PC-3 (cell line): ENCODE results near the gene DRG2. TPM values are rescaled to one million over a fixed set of nuclear protein-coding genes. Genes with fewer than 3 reads are reported as not detected.

Source experiments
- ATAC-seq: fragments of 200-7000 bp; cut with Tn5 transposase; 2 replicates; pipeline ENCODE4 v1.9.1; 2020; ENCODE audit warnings: mild to moderate bottlenecking, moderate library complexity
- BruUV-seq: library from RNA; stranded (reverse); fragments of 400-500 nt; replicated peaks from 2 replicates; lab custom pipeline; 2021; lab: Mats Ljungman, UMichigan
- CTCF ChIA-PET: fragments of 300-600 bp; sonication (Branson Sonifier 250); formaldehyde crosslinking; loops from one replicate; lab custom pipeline; 2022; ENCODE audit warnings: antibody characterized with exemption; lab: Charles Lee
- POLR2A ChIA-PET: fragments of 300-600 bp; sonication (Branson Sonifier 250); formaldehyde crosslinking; loops from one replicate; lab custom pipeline; 2022; ENCODE audit warnings: antibody characterized with exemption; ENCODE audit not compliant: unreplicated experiment; lab: Charles Lee
- DNase-seq: peaks from one replicate; pipeline ENCODE4 v3.0.0-alpha.2; 2015
- H2AFZ ChIP-seq: fragments of 300-600 bp; sonication (generic); 2 replicates; pipeline ENCODE4 v1.6.0; 2016; ENCODE audit warnings: antibody characterized with exemption, low read length
- H3F3A ChIP-seq: fragments of 300-600 bp; sonication (generic); one replicate; pipeline ENCODE4 v1.6.0; 2017; ENCODE audit warnings: antibody characterized with exemption, low read length, control low read depth, mild to moderate bottlenecking; ENCODE audit not compliant: unreplicated experiment
- H3K27ac ChIP-seq: fragments of 300-600 bp; sonication (generic); 2 replicates; pipeline ENCODE4 v1.5.1; 2016; ENCODE audit warnings: mild to moderate bottlenecking, low read length
- H3K27me3 ChIP-seq: fragments of 300-600 bp; sonication (generic); 2 replicates; pipeline ENCODE4 v1.6.1; 2016; ENCODE audit warnings: low read length, mixed read lengths
- H3K36me3 ChIP-seq: fragments of 300-600 bp; sonication (generic); 2 replicates; pipeline ENCODE4 v1.6.1; 2016; ENCODE audit warnings: low read depth, mixed run types, low read length, mixed read lengths
- H3K4me1 ChIP-seq: fragments of 300-600 bp; sonication (generic); 2 replicates; pipeline ENCODE4 v1.5.1; 2016; ENCODE audit warnings: low read length; ENCODE audit not compliant: insufficient read depth
- H3K4me2 ChIP-seq: fragments of 300-600 bp; sonication (generic); 2 replicates; pipeline ENCODE4 v1.6.0; 2016; ENCODE audit warnings: low read length
- H3K4me3 ChIP-seq: fragments of 300-600 bp; sonication (generic); 2 replicates; pipeline ENCODE4 v1.5.1; 2016; ENCODE audit warnings: mild to moderate bottlenecking, low read length, mixed read lengths
- H3K79me2 ChIP-seq: fragments of 300-600 bp; sonication (generic); 2 replicates; pipeline ENCODE4 v1.6.1; 2017; ENCODE audit warnings: low read length, mixed read lengths
- H3K9ac ChIP-seq: fragments of 300-600 bp; sonication (generic); 2 replicates; pipeline ENCODE4 v1.6.0; 2016; ENCODE audit warnings: mild to moderate bottlenecking, low read length
- H3K9me2 ChIP-seq: fragments of 300-600 bp; sonication (generic); replicated peaks from 2 replicates; pipeline ENCODE4 v1.6.1; 2016; ENCODE audit warnings: mixed run types, low read length, mixed read lengths
- H3K9me3 ChIP-seq: fragments of 300-600 bp; sonication (generic); 2 replicates; pipeline ENCODE4 v1.6.1; 2016; ENCODE audit warnings: low read length, mixed read lengths
- H4K20me1 ChIP-seq: fragments of 300-600 bp; sonication (generic); 2 replicates; pipeline ENCODE4 v1.6.1; 2016; ENCODE audit warnings: low read length, mixed read lengths
- EZH2 ChIP-seq: fragments of 300-600 bp; sonication (generic); IDR thresholded peaks from one replicate; pipeline ENCODE4 v1.6.1; 2017; ENCODE audit warnings: antibody characterized with exemption, mild to moderate bottlenecking, low read length; ENCODE audit not compliant: unreplicated experiment
- EZH2phosphoT487 ChIP-seq: fragments of 300-600 bp; sonication (generic); IDR thresholded peaks from 2 replicates; pipeline ENCODE4 v1.6.1; 2018; ENCODE audit warnings: mild to moderate bottlenecking, antibody characterized with exemption, low read length, borderline replicate concordance
- intact Hi-C: fragments of 100-400 bp; cut with micrococcal nuclease; formaldehyde crosslinking; loops from 2 replicates; pipeline ENCODE4 v1.9.0; 2023
- total RNA-seq: library from RNA; depleted of rRNA; stranded (reverse); fragments of >200 nt; gene quantifications from 2 replicates; pipeline ENCODE4 v1.2.3, GENCODE V29; 2014
- TF ChIP-seq, protein P1 (sequence below): fragments of 300-600 bp; sonication (generic); conservative IDR thresholded peaks from 2 replicates; pipeline ENCODE4 v1.5.1; 2017; ENCODE audit warnings: antibody characterized with exemption, low read depth, mild to moderate bottlenecking, low read length

Gene DRG2
- total RNA-seq, 1 experiment from 2014 or later: 102 TPM

DNA sequence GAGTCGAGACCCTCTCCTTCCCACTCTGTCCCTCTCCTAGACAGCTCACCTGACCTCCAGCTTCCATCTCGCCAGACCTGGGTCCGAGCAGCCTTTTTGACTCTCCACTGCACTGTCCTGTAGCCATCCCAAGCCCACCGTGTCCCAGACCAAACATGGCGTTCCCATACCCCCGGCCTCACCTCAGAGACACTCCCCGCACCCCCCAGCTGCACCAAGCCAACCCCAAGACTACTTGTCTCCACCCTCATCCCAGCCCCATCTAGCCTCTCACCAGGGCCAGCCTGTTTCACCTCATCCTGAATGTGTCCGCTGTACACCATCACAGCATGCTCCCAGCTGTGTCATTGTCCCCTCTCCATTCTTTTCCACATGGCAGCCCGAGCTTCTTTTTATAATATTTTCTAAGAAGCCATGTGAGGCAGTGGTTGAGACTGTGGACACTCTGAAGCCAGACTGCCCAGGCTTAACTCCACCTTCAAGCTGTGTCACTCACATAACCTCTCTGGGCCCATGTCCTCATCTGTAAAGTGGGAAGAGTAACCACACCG is 22.3 kb downstream of the DRG2 start:
- POLR2A ChIA-PET: interaction anchor here (0.9 kb wide), 1 partner anchor 1075 kb away, joined by 3 read pairs; no protein-coding TSS in a partner anchor
- no peak for TF ChIP-seq EZH2
- peaks cover 9% of the 10 kb centered on the region; the same call in 1 of the 2 replicates for H3K36me3 ChIP-seq
- H3K4me3 ChIP-seq: no peak overlapping the region
- H4K20me1 ChIP-seq: no peaks in the 10 kb centered on the region
- H3K79me2 ChIP-seq: no peaks in the 10 kb centered on the region
- no peaks in the 10 kb centered on the region for H3K27me3 ChIP-seq
- H3K4me2 ChIP-seq: no peak overlapping the region
- H3K27ac ChIP-seq: no peak overlapping the region
- no peaks in the 10 kb centered on the region for H3K4me1 ChIP-seq
- no peak overlapping the region for H3K9ac ChIP-seq
- no TSS peak for BruUV-seq
- DNase-seq (no peak), ATAC-seq (no peak)
- no peak overlapping the region for H2AFZ ChIP-seq
- no peaks in the 10 kb centered on the region for H3K9me2 ChIP-seq
- intact Hi-C loops: no loop called here
- CTCF ChIA-PET: no interaction called here
- H3F3A ChIP-seq: no peaks in the 10 kb centered on the region
- no peaks in the 10 kb centered on the region for H3K9me3 ChIP-seq

DNA sequence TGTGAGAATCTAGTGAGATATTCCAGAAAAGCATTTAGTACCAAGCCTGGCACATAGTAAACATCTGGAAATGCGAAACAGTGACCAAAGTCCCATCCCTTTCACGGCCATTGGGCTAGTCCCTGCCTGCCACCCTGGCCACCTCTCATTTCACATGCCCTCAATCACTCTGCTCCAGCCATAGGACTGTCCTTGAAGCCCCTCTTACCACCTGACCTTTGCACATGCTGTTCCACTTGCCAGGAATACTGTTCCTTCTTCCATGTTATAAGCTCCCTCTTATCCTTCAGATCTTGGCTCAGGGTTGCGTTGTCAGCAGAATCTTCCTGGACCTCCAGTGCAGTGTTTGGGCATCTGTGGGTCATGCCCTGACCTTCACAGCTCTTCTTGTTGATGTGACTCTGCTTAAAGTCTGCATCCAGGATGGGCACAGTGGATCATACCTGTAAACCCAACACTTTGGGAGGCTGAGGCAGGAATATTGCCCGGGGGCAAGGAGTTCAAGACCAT is 22.9 kb downstream of the DRG2 start:
- no peak overlapping the region for H2AFZ ChIP-seq
- H3K9me3 ChIP-seq: no peaks in the 10 kb centered on the region
- no peak overlapping the region for H3K4me3 ChIP-seq
- no peak overlapping the region for H3K4me2 ChIP-seq
- H3K36me3 ChIP-seq: peaks cover 5% of the 10 kb centered on the region; the same call in 1 of the 2 replicates
- POLR2A ChIA-PET: interaction anchor here (0.9 kb wide), 1 partner anchor 1076 kb away, joined by 3 read pairs; no protein-coding TSS in a partner anchor
- no peaks in the 10 kb centered on the region for H3K4me1 ChIP-seq
- ATAC-seq: no peak
- H3K79me2 ChIP-seq: no peaks in the 10 kb centered on the region
- H3K27me3 ChIP-seq: no peaks in the 10 kb centered on the region
- no peaks in the 10 kb centered on the region for H3F3A ChIP-seq
- BruUV-seq: no TSS peak
- no peaks in the 10 kb centered on the region for H3K9me2 ChIP-seq
- intact Hi-C loops: no loop called here
- no peak overlapping the region for H3K27ac ChIP-seq
- H3K9ac ChIP-seq: no peak overlapping the region
- TF ChIP-seq EZH2phosphoT487 (no peak), EZH2 (no peak)
- TF ChIP-seq, protein P1, sequence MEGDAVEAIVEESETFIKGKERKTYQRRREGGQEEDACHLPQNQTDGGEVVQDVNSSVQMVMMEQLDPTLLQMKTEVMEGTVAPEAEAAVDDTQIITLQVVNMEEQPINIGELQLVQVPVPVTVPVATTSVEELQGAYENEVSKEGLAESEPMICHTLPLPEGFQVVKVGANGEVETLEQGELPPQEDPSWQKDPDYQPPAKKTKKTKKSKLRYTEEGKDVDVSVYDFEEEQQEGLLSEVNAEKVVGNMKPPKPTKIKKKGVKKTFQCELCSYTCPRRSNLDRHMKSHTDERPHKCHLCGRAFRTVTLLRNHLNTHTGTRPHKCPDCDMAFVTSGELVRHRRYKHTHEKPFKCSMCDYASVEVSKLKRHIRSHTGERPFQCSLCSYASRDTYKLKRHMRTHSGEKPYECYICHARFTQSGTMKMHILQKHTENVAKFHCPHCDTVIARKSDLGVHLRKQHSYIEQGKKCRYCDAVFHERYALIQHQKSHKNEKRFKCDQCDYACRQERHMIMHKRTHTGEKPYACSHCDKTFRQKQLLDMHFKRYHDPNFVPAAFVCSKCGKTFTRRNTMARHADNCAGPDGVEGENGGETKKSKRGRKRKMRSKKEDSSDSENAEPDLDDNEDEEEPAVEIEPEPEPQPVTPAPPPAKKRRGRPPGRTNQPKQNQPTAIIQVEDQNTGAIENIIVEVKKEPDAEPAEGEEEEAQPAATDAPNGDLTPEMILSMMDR: no peak
- DNase-seq: no peak
- CTCF ChIA-PET: no interaction called here
- H4K20me1 ChIP-seq: no peaks in the 10 kb centered on the region

GRCh38 chr17:18111330-18111971 is 23.7 kb downstream of the DRG2 start:
- TF ChIP-seq EZH2phosphoT487 (no peak), EZH2 (no peak)
- TF ChIP-seq, protein P1: no peak
- CTCF ChIA-PET: interaction anchor here (0.5 kb wide), 1 partner anchor 21 kb away, joined by 7 read pairs; no protein-coding TSS in a partner anchor
- no peaks in the 10 kb centered on the region for H3K79me2 ChIP-seq
- no peak overlapping the region for H3K4me3 ChIP-seq
- no peaks in the 10 kb centered on the region for H3K9me3 ChIP-seq
- H3K9me2 ChIP-seq: no peaks in the 10 kb centered on the region
- H3K9ac ChIP-seq: no peak overlapping the region
- POLR2A ChIA-PET: interaction anchor here (0.9 kb wide), 1 partner anchor 1076 kb away, joined by 3 read pairs; no protein-coding TSS in a partner anchor
- DNase-seq (no peak), ATAC-seq (no peak)
- H3K4me2 ChIP-seq: no peak overlapping the region
- no peak overlapping the region for H3K27ac ChIP-seq
- no peaks in the 10 kb centered on the region for H3K27me3 ChIP-seq
- no peaks in the 10 kb centered on the region for H4K20me1 ChIP-seq
- no TSS peak for BruUV-seq
- H3F3A ChIP-seq: no peaks in the 10 kb centered on the region
- H3K36me3 ChIP-seq: peaks cover 5% of the 10 kb centered on the region; the same call in 1 of the 2 replicates
- H2AFZ ChIP-seq: no peak overlapping the region
- intact Hi-C loops: no loop called here
- no peaks in the 10 kb centered on the region for H3K4me1 ChIP-seq
